Measurements from ENCODE around the gene HUS1. TPM values are rescaled to one million over a fixed set of nuclear protein-coding genes. Genes with fewer than 3 reads are reported as not detected.

Gene HUS1
- total RNA-seq, 1 donor from 2014 or later: 34.4 TPM

- Histone ChIP-seq H3K79me2 (ENCODE audit: insufficient read depth, low read length) (no peaks in the 10 kb centered on the region), H3K4me3 (ENCODE audit: insufficient read depth, low read depth, low read length) (no peak overlapping the region), H3K27me3 (ENCODE audit: insufficient read depth, low read length) (no peaks in the 10 kb centered on the region), H3K9ac (ENCODE audit: low read length) (no peak overlapping the region), H3K27ac (ENCODE audit: low read depth, low read length) (no peak overlapping the region), H2AFZ (ENCODE audit: low read depth, low read length) (no peak overlapping the region), H3K4me1 (ENCODE audit: insufficient read depth, low read length) (peaks cover 15% of the 10 kb centered on the region), H3K9me3 (ENCODE audit: insufficient read depth, low read depth, low read length) (no peaks in the 10 kb centered on the region), H3K4me2 (ENCODE audit: low read length) (no peak overlapping the region), H4K20me1 (ENCODE audit: insufficient read depth, low read length) (no peaks in the 10 kb centered on the region), H3K36me3 (ENCODE audit: insufficient read depth, low read length) (no peaks in the 10 kb centered on the region)
- FAIRE-seq (no peak), DNase-seq (ENCODE audit: low read depth) (no peak)
- no peak for TF ChIP-seq CTCF (IDR thresholded peaks at IDR 0.05; ENCODE audit: insufficient read depth, low read depth, low read length)
- TF ChIP-seq EZH2 (IDR thresholded peaks at IDR 0.05; ENCODE audit: insufficient read depth, low read length): no peak
- Mint-ChIP-seq H3K27me3 (ENCODE audit: low read depth, unreplicated experiment) (no peaks in the 10 kb centered on the region), H3K36me3 (ENCODE audit: low read depth, unreplicated experiment) (peaks cover 2% of the 10 kb centered on the region), H3K27ac (ENCODE audit: unreplicated experiment) (no peak overlapping the region), H3K9me3 (ENCODE audit: unreplicated experiment) (no peaks in the 10 kb centered on the region), H3K4me1 (ENCODE audit: low read depth, unreplicated experiment) (peaks cover 31% of the 10 kb centered on the region), H3K4me3 (ENCODE audit: unreplicated experiment) (no peak overlapping the region)
These were observed 43.1 kb downstream of the HUS1 start for GRCh38 chr7:47936323-47936722.

DNA sequence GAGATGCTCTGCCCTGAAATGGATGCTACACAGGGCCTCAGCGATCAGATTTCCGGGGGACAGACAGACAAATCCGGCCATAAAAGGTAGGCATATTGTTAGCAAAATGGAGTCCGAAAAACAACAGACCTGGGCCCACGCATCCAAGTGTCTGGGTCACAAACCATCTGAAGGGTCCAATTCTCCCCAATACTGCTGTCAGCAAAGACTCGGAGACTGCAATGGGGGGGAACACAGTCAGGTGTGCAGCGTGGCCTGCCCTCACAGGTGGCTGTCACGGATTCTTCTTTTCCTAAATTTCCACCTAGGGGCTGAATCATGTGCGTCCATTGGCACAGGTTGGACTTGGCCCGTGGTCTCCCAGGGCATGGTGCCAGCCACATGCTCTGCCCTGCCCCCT, 44.1 kb downstream of the HUS1 start:
- no peaks in the 10 kb centered on the region for H3K36me3 ChIP-seq (ENCODE audit: insufficient read depth, low read length)
- DNase-seq (ENCODE audit: low read depth) (no peak), FAIRE-seq (no peak)
- H3K27ac ChIP-seq (ENCODE audit: low read depth, low read length): no peak overlapping the region
- no peaks in the 10 kb centered on the region for H3K9me3 ChIP-seq (ENCODE audit: insufficient read depth, low read depth, low read length)
- no peak overlapping the region for H3K4me2 ChIP-seq (ENCODE audit: low read length)
- no peak overlapping the region for H3K4me3 ChIP-seq (ENCODE audit: insufficient read depth, low read depth, low read length)
- H3K9ac ChIP-seq (ENCODE audit: low read length): no peak overlapping the region
- no peak for TF ChIP-seq EZH2 (IDR thresholded peaks at IDR 0.05; ENCODE audit: insufficient read depth, low read length)
- no peak for TF ChIP-seq CTCF (IDR thresholded peaks at IDR 0.05; ENCODE audit: insufficient read depth, low read depth, low read length)
- H2AFZ ChIP-seq (ENCODE audit: low read depth, low read length): no peak overlapping the region
- no peaks in the 10 kb centered on the region for H3K79me2 ChIP-seq (ENCODE audit: insufficient read depth, low read length)
- Mint-ChIP-seq H3K4me1 (ENCODE audit: low read depth, unreplicated experiment) (peaks cover 23% of the 10 kb centered on the region), H3K27ac (ENCODE audit: unreplicated experiment) (no peak overlapping the region), H3K9me3 (ENCODE audit: unreplicated experiment) (no peaks in the 10 kb centered on the region), H3K4me3 (ENCODE audit: unreplicated experiment) (no peak overlapping the region), H3K36me3 (ENCODE audit: low read depth, unreplicated experiment) (peaks cover 2% of the 10 kb centered on the region), H3K27me3 (ENCODE audit: low read depth, unreplicated experiment) (no peaks in the 10 kb centered on the region)
- peaks cover 5% of the 10 kb centered on the region for H3K4me1 ChIP-seq (ENCODE audit: insufficient read depth, low read length)
- H3K27me3 ChIP-seq (ENCODE audit: insufficient read depth, low read length): no peaks in the 10 kb centered on the region
- H4K20me1 ChIP-seq (ENCODE audit: insufficient read depth, low read length): no peaks in the 10 kb centered on the region

DNA sequence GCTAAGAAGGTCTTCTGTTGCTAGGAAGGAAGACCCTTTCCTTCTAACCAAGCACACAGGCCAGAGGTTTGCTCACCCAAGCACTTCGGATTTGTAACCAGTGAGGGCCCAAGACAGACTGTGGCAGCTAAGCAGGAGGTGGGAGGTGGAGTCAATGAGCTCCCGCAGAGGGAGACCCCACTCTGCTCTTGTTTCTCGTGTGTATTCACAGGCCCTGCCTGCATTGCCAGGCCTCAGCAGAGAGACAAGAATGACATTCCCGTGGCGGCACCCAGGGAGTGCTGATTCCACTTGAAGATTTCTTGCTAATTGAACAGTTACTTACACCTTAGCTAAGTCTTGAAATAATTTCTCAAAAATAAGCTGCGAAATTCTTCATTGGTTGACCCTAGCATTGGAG, 44.6 kb downstream of the HUS1 start:
- Mint-ChIP-seq H3K36me3 (ENCODE audit: low read depth, unreplicated experiment) (peaks cover 2% of the 10 kb centered on the region), H3K4me1 (ENCODE audit: low read depth, unreplicated experiment) (peaks cover 18% of the 10 kb centered on the region), H3K4me3 (ENCODE audit: unreplicated experiment) (no peak overlapping the region), H3K9me3 (ENCODE audit: unreplicated experiment) (no peaks in the 10 kb centered on the region), H3K27ac (ENCODE audit: unreplicated experiment) (no peak overlapping the region), H3K27me3 (ENCODE audit: low read depth, unreplicated experiment) (no peaks in the 10 kb centered on the region)
- Histone ChIP-seq H3K4me1 (ENCODE audit: insufficient read depth, low read length) (peaks cover 4% of the 10 kb centered on the region), H4K20me1 (ENCODE audit: insufficient read depth, low read length) (no peaks in the 10 kb centered on the region), H2AFZ (ENCODE audit: low read depth, low read length) (no peak overlapping the region), H3K9ac (ENCODE audit: low read length) (no peak overlapping the region), H3K27ac (ENCODE audit: low read depth, low read length) (no peak overlapping the region), H3K36me3 (ENCODE audit: insufficient read depth, low read length) (no peaks in the 10 kb centered on the region), H3K9me3 (ENCODE audit: insufficient read depth, low read depth, low read length) (no peaks in the 10 kb centered on the region), H3K4me2 (ENCODE audit: low read length) (no peak overlapping the region), H3K27me3 (ENCODE audit: insufficient read depth, low read length) (no peaks in the 10 kb centered on the region), H3K4me3 (ENCODE audit: insufficient read depth, low read depth, low read length) (no peak overlapping the region), H3K79me2 (ENCODE audit: insufficient read depth, low read length) (no peaks in the 10 kb centered on the region)
- DNase-seq (ENCODE audit: low read depth) (no peak), FAIRE-seq (no peak)
- TF ChIP-seq EZH2 (IDR thresholded peaks at IDR 0.05; ENCODE audit: insufficient read depth, low read length) (no peak), CTCF (IDR thresholded peaks at IDR 0.05; ENCODE audit: insufficient read depth, low read depth, low read length) (no peak)

Data from astrocyte (in vitro differentiated cells and primary cell).